HepG2 (cell line): ENCODE measurements around the gene MSH3. TPM values are rescaled to one million over a fixed set of nuclear protein-coding genes. Genes with fewer than 3 reads are reported as not detected.
"Not testable (repeated sequence)": the region's sequence is repeated elsewhere in the genome, so short reads cannot be mapped to it uniquely, and the experiment has no call there.

ENCODE experiments used
- ATAC-seq: fragments of 200-7000 bp; cut with Tn5 transposase; 3 replicates; pipeline ENCODE4 v1.9.1; 2020; ENCODE audit warnings: mild to moderate bottlenecking, moderate library complexity
- BruUV-seq: library from RNA; stranded (reverse); fragments of 400-500 nt; replicated peaks from 2 replicates; lab custom pipeline; 2021; lab: Mats Ljungman, UMichigan
- CTCF ChIA-PET: fragments of 300-600 bp; formaldehyde crosslinking; extraction: SDS; loops from one replicate; lab custom pipeline; 2021; ENCODE audit warnings: low total read pairs, inconsistent platforms, low intra/inter-chr PET ratio; lab: Yijun Ruan, JAX
- POLR2A ChIA-PET: fragments of 350-600 bp; sonication (Branson Sonifier 250); formaldehyde crosslinking; loops from one replicate; lab custom pipeline; 2020; ENCODE audit warnings: antibody characterized with exemption, inconsistent platforms; lab: Yijun Ruan, JAX
- DNase-seq: peaks from one replicate; pipeline ENCODE4 v3.0.0-alpha.2; 2015; ENCODE audit warnings: low spot score
- FAIRE-seq: peaks from 3 replicates; lab custom pipeline; 2011; peaks lifted over from hg19 to GRCh38; lab: Jason Lieb, UNC
- H2AFZ ChIP-seq: one replicate; pipeline ENCODE4 v1.6.1; 2011; ENCODE audit warnings: low read length, inconsistent platforms
- H3K27ac ChIP-seq: fragments of 300-600 bp; 3 replicates; pipeline ENCODE4 v1.8.0; 2011; ENCODE audit warnings: mixed run types, mild to moderate bottlenecking, mixed read lengths, low read length, inconsistent platforms; ENCODE audit not compliant: insufficient read depth; ENCODE audit errors: extremely low read length
- H3K27me3 ChIP-seq, 2 experiments: fragments of 200-600 bp in 1 of 2; 2 replicates in 1 of 2; 3 replicates in 1 of 2; pipeline versions ENCODE4 v1.6.0 to v1.8.0; 2011; ENCODE audit warnings: low read length in 2 of 2, mild to moderate bottlenecking in 2 of 2, moderate library complexity in 2 of 2, inconsistent platforms in 1 of 2; ENCODE audit not compliant: insufficient read depth in 2 of 2, control insufficient read depth in 1 of 2
- H3K36me3 ChIP-seq, 2 experiments: fragments of 200-600 bp in 1 of 2; replicated peaks in 1 of 2; 2 replicates in 1 of 2; 3 replicates in 1 of 2; pipeline versions ENCODE4 v1.5.1 to v1.8.0; 2011; ENCODE audit warnings: low read length in 2 of 2, inconsistent platforms in 1 of 2; ENCODE audit not compliant: insufficient read depth in 2 of 2, control insufficient read depth in 1 of 2
- H3K4me1 ChIP-seq: 2 replicates; pipeline ENCODE4 v1.5.1; 2012; ENCODE audit warnings: low read length, inconsistent platforms; ENCODE audit not compliant: insufficient read depth
- H3K4me2 ChIP-seq: 2 replicates; pipeline ENCODE4 v1.6.0; 2011; ENCODE audit warnings: low read depth, low read length, inconsistent platforms
- H3K4me3 ChIP-seq, 3 experiments: fragments of 200-600 bp in 1 of 3; sonication (generic), shearing (Covaris generic) in 1 of 3; replicated peaks in 1 of 3; 2 replicates each; pipeline ENCODE4 v1.5.1; 2011 to 2016; ENCODE audit warnings: low read length in 3 of 3, inconsistent platforms in 2 of 3, low read depth in 2 of 3, mild to moderate bottlenecking in 2 of 3, control low read depth in 1 of 3, mixed read lengths in 1 of 3; ENCODE audit not compliant: insufficient read depth in 1 of 3
- H3K79me2 ChIP-seq: one replicate; pipeline ENCODE4 v1.6.1; 2011; ENCODE audit warnings: low read length, inconsistent platforms; ENCODE audit not compliant: insufficient read depth
- H3K9ac ChIP-seq: 2 replicates; pipeline ENCODE4 v1.6.0; 2011; ENCODE audit warnings: mild to moderate bottlenecking, low read depth, low read length, inconsistent platforms; ENCODE audit not compliant: insufficient read depth
- H3K9me3 ChIP-seq: 2 replicates; pipeline ENCODE4 v1.5.1; 2012; ENCODE audit warnings: mild to moderate bottlenecking, low read length
- H4K20me1 ChIP-seq: 2 replicates; pipeline ENCODE4 v1.6.0; 2011; ENCODE audit warnings: inconsistent platforms, mild to moderate bottlenecking, low read length, moderate library complexity; ENCODE audit not compliant: insufficient read depth
- PAF1 ChIP-seq: IDR thresholded peaks from 2 replicates; pipeline ENCODE4 v1.6.1; 2016; ENCODE audit warnings: missing genetic modification reagents, missing compliant biosample characterization
- SOX13 ChIP-seq, 3 experiments: fragments of 450-650 bp in 1 of 3; sonication (generic) in 1 of 3; formaldehyde crosslinking in 1 of 3; IDR thresholded peaks in 2 of 3; conservative IDR thresholded peaks in 1 of 3; 2 replicates each; pipeline versions ENCODE4 v1.5.0 to v1.6.1; 2016 to 2020; ENCODE audit warnings: antibody characterized with exemption in 1 of 3, mild to moderate bottlenecking in 1 of 3, missing compliant biosample characterization in 1 of 3, missing genetic modification reagents in 1 of 3, moderate library complexity in 1 of 3
- WGBS: methylation state at CpG from one replicate; pipeline ENCODE4 v1.1.6; 2017; ENCODE audit warnings: low lambda C conversion rate; 5-methylcytosine and 5-hydroxymethylcytosine counted together
- in situ Hi-C: cut with HindIII; loops from 2 replicates; pipeline ENCODE4 v1.10.0; 2017; ENCODE audit warnings: low pct_unique_long_range_greater_than_20kb; ENCODE audit not compliant: extremely low pct_ligation_motif_present
- intact Hi-C: fragments of 100-400 bp; cut with micrococcal nuclease; formaldehyde crosslinking; loops from one replicate; pipeline ENCODE4 v1.10.0; 2022; ENCODE audit not compliant: unreplicated experiment
- polyA plus RNA-seq, 8 experiments: library from polyadenylated mRNA; depleted of rRNA in 3 of 8; stranded (reverse) in 7 of 8; unstranded in 1 of 8; fragments of >200 nt; fragmentation: Illumina TruSeq in 4 of 8; extraction: Trizol in 4 of 8; gene quantifications; 2 replicates each; pipeline versions ENCODE4 v1.2.1 to v1.2.3, GENCODE V29; 2011 to 2016; ENCODE audit warnings: low read depth in 4 of 8, missing spikeins in 1 of 8, mixed read lengths in 1 of 8; ENCODE audit not compliant: insufficient read depth in 1 of 8
- total RNA-seq, 5 experiments: library from RNA; depleted of rRNA; stranded (reverse); fragments of >200 nt; fragmentation: Illumina TruSeq; extraction: Trizol; gene quantifications; 2 replicates each; pipeline ENCODE4 v1.2.3, GENCODE V29; 2016; ENCODE audit warnings: low read depth in 1 of 5
- TF ChIP-seq, protein P1 (sequence below): sonication (generic); formaldehyde crosslinking; IDR thresholded peaks from 2 replicates; pipeline ENCODE4 v1.5.0; 2020; ENCODE audit warnings: mild to moderate bottlenecking, missing genetic modification reagents, borderline replicate concordance
- TF ChIP-seq, protein P2 (sequence below), 2 experiments: fragments of 450-650 bp in 1 of 2; sonication (generic) in 1 of 2; formaldehyde crosslinking; IDR thresholded peaks; 2 replicates each; pipeline versions ENCODE4 v1.5.0 to v1.8.0; 2020 to 2022; ENCODE audit warnings: mild to moderate bottlenecking in 1 of 2, missing genetic modification reagents in 1 of 2

MSH3 gene
- total and polyA plus RNA-seq, 2 of the 13 experiments (the other 11 are each of a cell fraction or from before 2014, with no cell fraction given) = 4.0 to 16.4 TPM

DNA sequence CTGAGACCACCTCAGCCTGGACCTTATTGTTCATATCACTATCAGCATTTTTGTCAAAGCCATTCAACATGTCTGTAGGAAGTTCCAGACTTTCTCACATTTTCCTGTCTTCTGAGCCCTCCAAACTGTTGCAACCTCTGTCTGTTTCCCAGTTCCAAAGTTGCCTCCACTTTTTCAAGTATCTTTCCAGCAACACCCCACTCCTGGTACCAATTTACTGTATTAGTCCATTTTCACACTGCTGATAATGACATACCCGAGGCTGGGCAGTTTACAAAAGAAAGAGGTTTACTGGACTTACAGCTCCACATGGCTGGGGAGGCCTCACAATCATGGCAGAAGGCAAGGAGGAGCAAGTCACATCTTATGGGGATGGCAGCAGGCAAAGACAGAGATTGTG, 195.7 kb downstream of the MSH3 start:
- H3K4me1 ChIP-seq = peaks cover 14% of the 10 kb centered on the region
- CTCF ChIA-PET, H3K4me3 ChIP-seq, ATAC-seq, H3K27ac ChIP-seq, H2AFZ ChIP-seq, H3K79me2 ChIP-seq, POLR2A ChIA-PET, in situ Hi-C loops, FAIRE-seq, H3K27me3 ChIP-seq, intact Hi-C loops, DNase-seq, H3K4me2 ChIP-seq, H3K9ac ChIP-seq, BruUV-seq, H4K20me1 ChIP-seq: not testable (repeated sequence)
- peaks cover 23% of the 10 kb centered on the region for H3K9me3 ChIP-seq
- WGBS = 96% methylated on average over 1 of the region's 1 CpG
- H3K36me3 ChIP-seq = peaks cover 2 to 15% of the 10 kb centered on the region in 2 experiments; a peak in 1 of 5 replicates

DNA sequence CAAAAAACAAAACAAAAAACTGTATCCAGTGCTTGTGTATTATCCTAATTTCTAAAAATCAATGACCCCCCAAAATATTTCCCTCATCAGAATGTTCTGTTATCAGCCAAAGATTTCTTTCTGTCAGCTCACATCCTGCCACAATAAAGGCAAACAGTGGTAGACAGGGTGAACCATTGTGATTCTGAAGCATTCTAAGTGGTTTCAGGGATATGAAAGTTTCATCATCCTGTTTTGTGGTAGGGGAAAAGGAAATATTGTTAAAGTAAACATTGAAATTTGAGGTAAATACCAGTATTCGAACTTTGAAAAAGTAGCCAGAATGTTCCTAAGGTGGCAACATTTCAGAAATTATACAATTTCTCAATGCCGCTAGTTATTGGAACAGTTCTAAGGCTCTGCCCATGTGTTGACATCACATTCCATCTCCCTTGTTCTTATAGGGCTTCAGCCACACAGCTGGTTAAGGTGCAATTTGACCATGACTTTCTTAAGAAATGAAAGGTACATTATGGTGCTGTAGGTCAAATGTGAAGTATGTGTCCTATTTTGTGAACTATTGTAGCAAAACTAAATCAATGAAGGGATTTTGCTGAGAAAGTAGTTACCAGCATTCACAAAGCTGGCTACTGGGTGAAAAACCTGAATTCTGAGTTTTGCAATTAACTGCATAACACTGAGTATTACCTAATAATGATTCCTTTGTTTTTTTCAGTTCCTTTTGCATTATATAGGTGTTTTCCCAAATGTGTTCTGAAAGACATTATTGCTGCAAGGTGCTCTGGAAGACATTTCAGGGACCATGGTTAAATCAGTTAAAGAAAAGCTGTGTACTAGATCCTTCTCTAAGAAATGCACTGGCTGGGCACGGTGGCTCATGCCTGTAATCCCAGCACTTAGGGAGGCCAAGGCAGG, 198.1 kb downstream of the MSH3 start:
- intact Hi-C loops = no loop called here
- in situ Hi-C loops = no loop called here
- Histone ChIP-seq H3K4me3 (no peak overlapping the region), H3K36me3 (peaks cover 7 to 16% of the 10 kb centered on the region in 2 experiments; a peak in 2 of 5 replicates), H3K4me1 (peaks cover 14% of the 10 kb centered on the region), H2AFZ (no peak overlapping the region), H4K20me1 (no peaks in the 10 kb centered on the region), H3K27me3 (no peaks in the 10 kb centered on the region; a peak in 1 of 5 replicates), H3K4me2 (no peak overlapping the region), H3K9me3 (peaks cover 29% of the 10 kb centered on the region), H3K27ac (no peak overlapping the region), H3K9ac (no peak overlapping the region), H3K79me2 (no peaks in the 10 kb centered on the region)
- 73% methylated on average over 3 of the region's 3 CpGs for WGBS
- ATAC-seq = peak; percentile 49; the same call in 2 of the 3 replicates
- ChIA-PET POLR2A (no interaction called here), CTCF (no interaction called here)
- no TSS peak for BruUV-seq
- DNase-seq = peak; percentile 41
- FAIRE-seq = no peak
- TF ChIP-seq, protein P1, sequence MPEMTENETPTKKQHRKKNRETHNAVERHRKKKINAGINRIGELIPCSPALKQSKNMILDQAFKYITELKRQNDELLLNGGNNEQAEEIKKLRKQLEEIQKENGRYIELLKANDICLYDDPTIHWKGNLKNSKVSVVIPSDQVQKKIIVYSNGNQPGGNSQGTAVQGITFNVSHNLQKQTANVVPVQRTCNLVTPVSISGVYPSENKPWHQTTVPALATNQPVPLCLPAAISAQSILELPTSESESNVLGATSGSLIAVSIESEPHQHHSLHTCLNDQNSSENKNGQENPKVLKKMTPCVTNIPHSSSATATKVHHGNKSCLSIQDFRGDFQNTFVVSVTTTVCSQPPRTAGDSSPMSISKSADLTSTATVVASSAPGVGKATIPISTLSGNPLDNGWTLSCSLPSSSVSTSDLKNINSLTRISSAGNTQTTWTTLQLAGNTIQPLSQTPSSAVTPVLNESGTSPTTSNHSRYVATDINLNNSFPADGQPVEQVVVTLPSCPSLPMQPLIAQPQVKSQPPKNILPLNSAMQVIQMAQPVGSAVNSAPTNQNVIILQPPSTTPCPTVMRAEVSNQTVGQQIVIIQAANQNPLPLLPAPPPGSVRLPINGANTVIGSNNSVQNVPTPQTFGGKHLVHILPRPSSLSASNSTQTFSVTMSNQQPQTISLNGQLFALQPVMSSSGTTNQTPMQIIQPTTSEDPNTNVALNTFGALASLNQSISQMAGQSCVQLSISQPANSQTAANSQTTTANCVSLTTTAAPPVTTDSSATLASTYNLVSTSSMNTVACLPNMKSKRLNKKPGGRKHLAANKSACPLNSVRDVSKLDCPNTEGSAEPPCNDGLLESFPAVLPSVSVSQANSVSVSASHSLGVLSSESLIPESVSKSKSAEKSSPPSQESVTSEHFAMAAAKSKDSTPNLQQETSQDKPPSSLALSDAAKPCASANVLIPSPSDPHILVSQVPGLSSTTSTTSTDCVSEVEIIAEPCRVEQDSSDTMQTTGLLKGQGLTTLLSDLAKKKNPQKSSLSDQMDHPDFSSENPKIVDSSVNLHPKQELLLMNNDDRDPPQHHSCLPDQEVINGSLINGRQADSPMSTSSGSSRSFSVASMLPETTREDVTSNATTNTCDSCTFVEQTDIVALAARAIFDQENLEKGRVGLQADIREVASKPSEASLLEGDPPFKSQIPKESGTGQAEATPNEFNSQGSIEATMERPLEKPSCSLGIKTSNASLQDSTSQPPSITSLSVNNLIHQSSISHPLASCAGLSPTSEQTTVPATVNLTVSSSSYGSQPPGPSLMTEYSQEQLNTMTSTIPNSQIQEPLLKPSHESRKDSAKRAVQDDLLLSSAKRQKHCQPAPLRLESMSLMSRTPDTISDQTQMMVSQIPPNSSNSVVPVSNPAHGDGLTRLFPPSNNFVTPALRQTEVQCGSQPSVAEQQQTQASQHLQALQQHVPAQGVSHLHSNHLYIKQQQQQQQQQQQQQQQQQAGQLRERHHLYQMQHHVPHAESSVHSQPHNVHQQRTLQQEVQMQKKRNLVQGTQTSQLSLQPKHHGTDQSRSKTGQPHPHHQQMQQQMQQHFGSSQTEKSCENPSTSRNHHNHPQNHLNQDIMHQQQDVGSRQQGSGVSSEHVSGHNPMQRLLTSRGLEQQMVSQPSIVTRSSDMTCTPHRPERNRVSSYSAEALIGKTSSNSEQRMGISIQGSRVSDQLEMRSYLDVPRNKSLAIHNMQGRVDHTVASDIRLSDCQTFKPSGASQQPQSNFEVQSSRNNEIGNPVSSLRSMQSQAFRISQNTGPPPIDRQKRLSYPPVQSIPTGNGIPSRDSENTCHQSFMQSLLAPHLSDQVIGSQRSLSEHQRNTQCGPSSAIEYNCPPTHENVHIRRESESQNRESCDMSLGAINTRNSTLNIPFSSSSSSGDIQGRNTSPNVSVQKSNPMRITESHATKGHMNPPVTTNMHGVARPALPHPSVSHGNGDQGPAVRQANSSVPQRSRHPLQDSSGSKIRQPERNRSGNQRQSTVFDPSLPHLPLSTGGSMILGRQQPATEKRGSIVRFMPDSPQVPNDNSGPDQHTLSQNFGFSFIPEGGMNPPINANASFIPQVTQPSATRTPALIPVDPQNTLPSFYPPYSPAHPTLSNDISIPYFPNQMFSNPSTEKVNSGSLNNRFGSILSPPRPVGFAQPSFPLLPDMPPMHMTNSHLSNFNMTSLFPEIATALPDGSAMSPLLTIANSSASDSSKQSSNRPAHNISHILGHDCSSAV = no peak
- TF ChIP-seq PAF1 (CRISPR knock-in tag) = no peak
- TF ChIP-seq SOX13 (IDR thresholded peaks at IDR 0.05) = no peak
- peak in 1 of 2 experiments; percentile 38; a peak in 2 of 4 replicates for TF ChIP-seq SOX13 (CRISPR knock-in tag; conservative IDR thresholded peaks at IDR 0.05 in 1 of 2, IDR thresholded peaks at IDR 0.05 in 1 of 2)
- TF ChIP-seq, protein P2, sequence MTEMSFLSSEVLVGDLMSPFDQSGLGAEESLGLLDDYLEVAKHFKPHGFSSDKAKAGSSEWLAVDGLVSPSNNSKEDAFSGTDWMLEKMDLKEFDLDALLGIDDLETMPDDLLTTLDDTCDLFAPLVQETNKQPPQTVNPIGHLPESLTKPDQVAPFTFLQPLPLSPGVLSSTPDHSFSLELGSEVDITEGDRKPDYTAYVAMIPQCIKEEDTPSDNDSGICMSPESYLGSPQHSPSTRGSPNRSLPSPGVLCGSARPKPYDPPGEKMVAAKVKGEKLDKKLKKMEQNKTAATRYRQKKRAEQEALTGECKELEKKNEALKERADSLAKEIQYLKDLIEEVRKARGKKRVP (CRISPR knock-in tag; IDR thresholded peaks at IDR 0.05) = peak in 1 of 2 experiments; percentile 77; a peak in 2 of 4 replicates
